Endothelial cell of umbilical vein (primary cell): ENCODE data around the gene TMEM178A. TPM values are rescaled to one million over a fixed set of nuclear protein-coding genes. Genes with fewer than 3 reads are reported as not detected.

ENCODE experiments used
- BruUV-seq: library from RNA; stranded (reverse); fragments of 400-500 nt; replicated peaks from 2 replicates; lab custom pipeline; 2021; lab: Mats Ljungman, UMichigan
- CTCF ChIA-PET: fragments of 300-600, 350-600 bp; sonication (Branson Sonifier 250); formaldehyde crosslinking; loops from one replicate; lab custom pipeline; 2021; ENCODE audit warnings: antibody characterized with exemption, inconsistent platforms; lab: Charles Lee
- POLR2A ChIA-PET: fragments of 300-600, 350-600 bp; sonication (Branson Sonifier 250); formaldehyde crosslinking; loops from one replicate; lab custom pipeline; 2021; ENCODE audit warnings: antibody characterized with exemption, inconsistent platforms; lab: Charles Lee
- DNase-seq: peaks from one replicate; pipeline ENCODE4 v3.0.0-alpha.2; 2011; ENCODE audit warnings: low read depth, low spot score
- FAIRE-seq: peaks from 2 replicates; lab custom pipeline; 2011; peaks lifted over from hg19 to GRCh38; lab: Jason Lieb, UNC
- H2AFZ ChIP-seq: 2 replicates; pipeline ENCODE4 v1.6.0; 2012; ENCODE audit warnings: low read depth, low read length, control low read depth, inconsistent platforms
- H3K27ac ChIP-seq: 2 replicates; pipeline ENCODE4 v1.5.1; 2011; ENCODE audit warnings: low read depth, mild to moderate bottlenecking, control low read depth, low read length, moderate library complexity; ENCODE audit not compliant: insufficient read depth
- H3K27me3 ChIP-seq, 2 experiments: 2 replicates each; pipeline versions ENCODE4 v1.6.0 to v1.6.1; 2011; ENCODE audit warnings: low read length in 2 of 2, mixed read lengths in 1 of 2; ENCODE audit not compliant: control insufficient read depth in 2 of 2, insufficient read depth in 2 of 2
- H3K36me3 ChIP-seq, 2 experiments: 2 replicates in 1 of 2; 3 replicates in 1 of 2; pipeline ENCODE4 v1.5.1; 2011; ENCODE audit warnings: low read length in 2 of 2, mild to moderate bottlenecking in 1 of 2, moderate library complexity in 1 of 2; ENCODE audit not compliant: control insufficient read depth in 2 of 2, insufficient read depth in 2 of 2; ENCODE audit errors: extremely low read depth in 1 of 2
- H3K4me1 ChIP-seq: 3 replicates; pipeline ENCODE4 v1.5.1; 2011; ENCODE audit warnings: mild to moderate bottlenecking, low read length; ENCODE audit not compliant: control insufficient read depth, insufficient read depth; ENCODE audit errors: extremely low read depth
- H3K4me2 ChIP-seq: 2 replicates; pipeline ENCODE4 v1.6.1; 2011; ENCODE audit warnings: low read length, control low read depth, mixed read lengths; ENCODE audit not compliant: insufficient read depth
- H3K4me3 ChIP-seq, 3 experiments: fragments of 200-600 bp in 1 of 3; sonication (generic), shearing (Covaris generic) in 1 of 3; replicated peaks in 1 of 3; 2 replicates each; pipeline ENCODE4 v1.5.1; 2011 to 2016; ENCODE audit warnings: control low read depth in 3 of 3, low read length in 3 of 3, mild to moderate bottlenecking in 2 of 3, inconsistent platforms in 1 of 3, low read depth in 1 of 3, moderate library complexity in 1 of 3; ENCODE audit not compliant: insufficient read depth in 1 of 3
- H3K79me2 ChIP-seq: 2 replicates; pipeline ENCODE4 v1.6.0; 2012; ENCODE audit warnings: low read length, inconsistent platforms; ENCODE audit not compliant: control insufficient read depth, insufficient read depth
- H3K9ac ChIP-seq: replicated peaks from 2 replicates; pipeline ENCODE3; 2011; ENCODE audit warnings: low read length, control low read depth; ENCODE audit not compliant: insufficient read depth; ENCODE audit errors: extremely low read depth
- H3K9me1 ChIP-seq: replicated peaks from 3 replicates; pipeline ENCODE4 v1.6.0; 2011; ENCODE audit warnings: mild to moderate bottlenecking, low read length; ENCODE audit not compliant: control insufficient read depth, insufficient read depth; ENCODE audit errors: extremely low read depth
- H3K9me3 ChIP-seq: replicated peaks from 2 replicates; pipeline ENCODE4 v1.5.1; 2012; ENCODE audit warnings: low read length, inconsistent platforms; ENCODE audit not compliant: control insufficient read depth, insufficient read depth
- H4K20me1 ChIP-seq: replicated peaks from 2 replicates; pipeline ENCODE3; 2011; ENCODE audit warnings: mild to moderate bottlenecking, low read length; ENCODE audit not compliant: control insufficient read depth, insufficient read depth; ENCODE audit errors: extremely low read depth
- EZH2 ChIP-seq: IDR thresholded peaks from 2 replicates; pipeline ENCODE4 v1.6.1; 2012; ENCODE audit warnings: borderline replicate concordance, low read depth, mild to moderate bottlenecking, moderate library complexity, low read length, inconsistent platforms; ENCODE audit not compliant: severe bottlenecking
- FOS ChIP-seq: IDR thresholded peaks from 2 replicates; pipeline ENCODE4 v1.6.1; 2011; ENCODE audit warnings: mild to moderate bottlenecking, low read length, moderate library complexity, borderline replicate concordance; ENCODE audit not compliant: insufficient read depth
- GATA2 ChIP-seq: IDR thresholded peaks from 2 replicates; pipeline ENCODE4 v1.7.0; 2011; ENCODE audit warnings: low read depth, mild to moderate bottlenecking, moderate library complexity, mixed read lengths, low read length; ENCODE audit not compliant: insufficient read length, insufficient read depth
- JUN ChIP-seq: IDR thresholded peaks from 2 replicates; pipeline ENCODE4 v1.6.1; 2011; ENCODE audit warnings: borderline replicate concordance, low read depth; ENCODE audit not compliant: insufficient read length, insufficient read depth
- MYC ChIP-seq: IDR thresholded peaks from one replicate; pipeline ENCODE4 v1.6.1; 2011; ENCODE audit warnings: mild to moderate bottlenecking, low read depth, low read length
- POLR2A ChIP-seq: IDR thresholded peaks from 2 replicates; pipeline ENCODE4 v1.6.1; 2012; ENCODE audit warnings: low read depth, mild to moderate bottlenecking, control low read depth, low read length
- POLR2AphosphoS5 ChIP-seq: IDR thresholded peaks from 2 replicates; pipeline ENCODE4 v1.6.1; 2012; ENCODE audit warnings: low read depth, mild to moderate bottlenecking, control low read depth, low read length, moderate library complexity; ENCODE audit not compliant: insufficient read depth
- dilution Hi-C: fragments of 300-500 bp; cut with MboI; formaldehyde crosslinking; loops from one replicate; pipeline ENCODE4 v1.15.0; 2019; ENCODE audit warnings: low sequenced_read_pairs; ENCODE audit not compliant: extremely low pct_ligation_motif_present
- intact Hi-C: fragments of 100-400 bp; cut with micrococcal nuclease; formaldehyde crosslinking; loops from one replicate; pipeline ENCODE4 v1.10.0; 2022
- polyA plus RNA-seq, 4 experiments: library from polyadenylated mRNA; depleted of rRNA in 3 of 4; stranded (reverse) in 3 of 4; unstranded in 1 of 4; fragments of >200 nt; gene quantifications; 2 replicates each; pipeline versions ENCODE4 v1.2.1 to v1.2.3, GENCODE V29; 2011 to 2012; ENCODE audit warnings: missing spikeins in 1 of 4
- total RNA-seq: library from RNA; stranded (reverse); gene quantifications from 2 replicates; pipeline ENCODE4 v1.2.3, GENCODE V29; 2021
- TF ChIP-seq, protein P1 (sequence below): IDR thresholded peaks from 2 replicates; pipeline ENCODE4 v1.6.1; 2011; ENCODE audit not compliant: insufficient read depth, insufficient read length
- TF ChIP-seq, protein P2 (sequence below), 2 donors: IDR thresholded peaks; 1 replicate in 1 of 2; 2 replicates in 1 of 2; pipeline ENCODE4 v1.5.1; 2011; ENCODE audit warnings: low read length in 2 of 2, mild to moderate bottlenecking in 2 of 2, moderate library complexity in 2 of 2, control low read depth in 1 of 2, inconsistent platforms in 1 of 2, low read depth in 1 of 2; ENCODE audit not compliant: insufficient read depth in 1 of 2; ENCODE audit errors: extremely low read depth in 1 of 2

Gene TMEM178A
- total and polyA plus RNA-seq, 2 donors (not counting 3 experiments of a cell fraction or from before 2014, with no cell fraction given): 1.5 to 2.8 TPM

DNA sequence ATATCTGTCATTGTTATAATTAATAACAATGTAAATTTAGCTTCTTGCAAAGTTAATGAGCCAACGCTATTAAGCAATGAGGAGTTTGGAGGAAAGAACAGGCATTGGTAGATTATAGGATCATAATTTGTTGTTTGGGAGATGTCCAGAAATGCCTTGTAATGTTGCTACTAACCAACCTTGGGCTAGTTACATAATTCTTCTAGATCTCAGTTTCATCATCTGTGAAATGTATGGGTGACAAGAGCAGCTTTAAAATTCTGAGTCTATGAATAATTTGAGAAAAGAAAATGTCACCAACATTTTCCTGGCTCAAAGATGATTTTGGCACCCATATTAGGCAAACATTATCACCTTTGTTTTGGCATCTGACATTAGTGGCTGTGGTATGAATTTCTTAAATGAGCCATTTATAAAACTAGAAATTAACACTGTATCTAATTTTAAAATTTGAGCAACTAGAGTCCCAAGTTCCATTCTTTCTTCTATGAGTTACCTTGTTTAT lies 2.9 kb downstream of the TMEM178A start:
- CTCF ChIA-PET: interaction anchor here (1.1 to 1.6 kb wide), 2 partner anchors 10 to 21 kb away, joined by 4 to 5 read pairs; no protein-coding TSS in a partner anchor

More for the DNA sequence above, 2.9 kb downstream of the TMEM178A start:
- Histone ChIP-seq H3K4me3 (no peak overlapping the region), H3K9ac (no peak overlapping the region), H3K36me3 (no peaks in the 10 kb centered on the region), H3K4me2 (no peak overlapping the region), H3K4me1 (peaks cover 7% of the 10 kb centered on the region), H3K9me3 (no peaks in the 10 kb centered on the region), H3K27ac (no peak overlapping the region), H2AFZ (no peak overlapping the region), H3K79me2 (no peaks in the 10 kb centered on the region), H3K27me3 (peaks cover 51 to 82% of the 10 kb centered on the region in 2 experiments), H4K20me1 (no peaks in the 10 kb centered on the region), H3K9me1 (no peaks in the 10 kb centered on the region)
- no TSS peak for BruUV-seq
- dilution Hi-C loops (no loop called here), intact Hi-C loops (no loop called here)
- no peak for FAIRE-seq
- POLR2A ChIA-PET: no interaction called here
- no peak for TF ChIP-seq POLR2AphosphoS5
- TF ChIP-seq POLR2A: no peak
- TF ChIP-seq, protein P1, sequence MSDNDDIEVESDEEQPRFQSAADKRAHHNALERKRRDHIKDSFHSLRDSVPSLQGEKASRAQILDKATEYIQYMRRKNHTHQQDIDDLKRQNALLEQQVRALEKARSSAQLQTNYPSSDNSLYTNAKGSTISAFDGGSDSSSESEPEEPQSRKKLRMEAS: no peak
- TF ChIP-seq MYC: no peak
- TF ChIP-seq, protein P2, sequence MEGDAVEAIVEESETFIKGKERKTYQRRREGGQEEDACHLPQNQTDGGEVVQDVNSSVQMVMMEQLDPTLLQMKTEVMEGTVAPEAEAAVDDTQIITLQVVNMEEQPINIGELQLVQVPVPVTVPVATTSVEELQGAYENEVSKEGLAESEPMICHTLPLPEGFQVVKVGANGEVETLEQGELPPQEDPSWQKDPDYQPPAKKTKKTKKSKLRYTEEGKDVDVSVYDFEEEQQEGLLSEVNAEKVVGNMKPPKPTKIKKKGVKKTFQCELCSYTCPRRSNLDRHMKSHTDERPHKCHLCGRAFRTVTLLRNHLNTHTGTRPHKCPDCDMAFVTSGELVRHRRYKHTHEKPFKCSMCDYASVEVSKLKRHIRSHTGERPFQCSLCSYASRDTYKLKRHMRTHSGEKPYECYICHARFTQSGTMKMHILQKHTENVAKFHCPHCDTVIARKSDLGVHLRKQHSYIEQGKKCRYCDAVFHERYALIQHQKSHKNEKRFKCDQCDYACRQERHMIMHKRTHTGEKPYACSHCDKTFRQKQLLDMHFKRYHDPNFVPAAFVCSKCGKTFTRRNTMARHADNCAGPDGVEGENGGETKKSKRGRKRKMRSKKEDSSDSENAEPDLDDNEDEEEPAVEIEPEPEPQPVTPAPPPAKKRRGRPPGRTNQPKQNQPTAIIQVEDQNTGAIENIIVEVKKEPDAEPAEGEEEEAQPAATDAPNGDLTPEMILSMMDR (IDR thresholded peaks at IDR 0.05; ENCODE audit: extremely low read depth in 1 of 2, insufficient read depth in 1 of 2, low read depth in 1 of 2, low read length in 2 of 2): no peak
- no peak for TF ChIP-seq GATA2
- no peak for TF ChIP-seq JUN
- TF ChIP-seq EZH2: no peak
- TF ChIP-seq FOS: no peak
- no peak for DNase-seq
